ENCODE measurements around the gene ABCD4.

DNA sequence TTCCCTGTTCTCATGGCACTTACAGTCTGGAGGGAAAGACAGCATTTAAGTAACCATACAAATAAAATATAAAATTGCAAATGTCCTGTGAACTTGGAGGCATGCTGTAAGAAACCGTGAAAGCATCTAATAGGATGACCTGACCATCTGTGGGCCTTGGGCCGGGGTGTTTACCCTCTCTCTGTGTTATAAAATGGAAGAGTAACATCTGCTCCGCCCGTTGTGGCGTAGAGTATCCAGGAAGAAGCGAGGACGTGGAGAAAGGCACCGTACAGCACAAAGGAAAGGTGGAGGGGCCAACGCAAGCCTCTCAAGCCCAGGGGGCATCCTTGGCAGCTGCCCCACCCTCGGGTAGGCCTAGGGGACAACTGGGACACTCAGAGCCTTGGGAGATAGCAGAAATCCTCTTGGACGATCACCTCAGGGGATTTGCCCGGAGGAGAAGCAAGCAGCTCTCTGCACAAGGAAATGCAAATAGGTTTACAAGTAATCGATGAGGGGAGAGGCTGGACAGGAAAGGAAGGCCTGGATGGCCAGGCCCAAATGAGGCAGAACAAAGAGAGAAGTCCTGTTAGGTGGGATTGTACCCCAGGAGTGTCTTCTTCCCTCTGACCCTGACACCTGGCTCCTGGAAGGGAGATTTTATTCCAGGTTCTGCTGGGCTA, 37.3 kb downstream of the ABCD4 start:
- TF ChIP-seq CEBPB (IDR thresholded peaks at IDR 0.05; ENCODE audit: low read depth) (no peak), JUND (IDR thresholded peaks at IDR 0.05) (no peak), EZH2 (IDR thresholded peaks at IDR 0.05) (no peak)
- TF ChIP-seq, protein P1, sequence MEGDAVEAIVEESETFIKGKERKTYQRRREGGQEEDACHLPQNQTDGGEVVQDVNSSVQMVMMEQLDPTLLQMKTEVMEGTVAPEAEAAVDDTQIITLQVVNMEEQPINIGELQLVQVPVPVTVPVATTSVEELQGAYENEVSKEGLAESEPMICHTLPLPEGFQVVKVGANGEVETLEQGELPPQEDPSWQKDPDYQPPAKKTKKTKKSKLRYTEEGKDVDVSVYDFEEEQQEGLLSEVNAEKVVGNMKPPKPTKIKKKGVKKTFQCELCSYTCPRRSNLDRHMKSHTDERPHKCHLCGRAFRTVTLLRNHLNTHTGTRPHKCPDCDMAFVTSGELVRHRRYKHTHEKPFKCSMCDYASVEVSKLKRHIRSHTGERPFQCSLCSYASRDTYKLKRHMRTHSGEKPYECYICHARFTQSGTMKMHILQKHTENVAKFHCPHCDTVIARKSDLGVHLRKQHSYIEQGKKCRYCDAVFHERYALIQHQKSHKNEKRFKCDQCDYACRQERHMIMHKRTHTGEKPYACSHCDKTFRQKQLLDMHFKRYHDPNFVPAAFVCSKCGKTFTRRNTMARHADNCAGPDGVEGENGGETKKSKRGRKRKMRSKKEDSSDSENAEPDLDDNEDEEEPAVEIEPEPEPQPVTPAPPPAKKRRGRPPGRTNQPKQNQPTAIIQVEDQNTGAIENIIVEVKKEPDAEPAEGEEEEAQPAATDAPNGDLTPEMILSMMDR (IDR thresholded peaks at IDR 0.05 in 2 of 3, conservative IDR thresholded peaks at IDR 0.05 in 1 of 3; ENCODE audit: borderline replicate concordance in 1 of 3, insufficient read depth in 1 of 3, low read depth in 2 of 3, low read length in 2 of 3): no peak
